Right cardiac atrium (tissue), 5 donors: Measurements from ENCODE around the gene TGFBI. TPM values are rescaled to one million over a fixed set of nuclear protein-coding genes. Genes with fewer than 3 reads are reported as not detected.

ENCODE experiments used
- ATAC-seq, 2 donors: fragments of 200-7000 bp; cut with Tn5 transposase; one replicate each; pipeline versions ENCODE4 v1.8.0 to v1.9.1; 2020; ENCODE audit warnings: moderate library complexity in 2 of 2, mild to moderate bottlenecking in 1 of 2
- DNase-seq, 3 donors: peaks; one replicate each; pipeline ENCODE4 v3.0.0-alpha.2; 2020
- H3K27ac ChIP-seq: one replicate; pipeline ENCODE4 v1.5.1; 2013; ENCODE audit warnings: mild to moderate bottlenecking, low read length, control low read depth, moderate library complexity
- H3K27me3 ChIP-seq: one replicate; pipeline ENCODE4 v1.6.1; 2013; ENCODE audit not compliant: control insufficient read depth, insufficient read depth
- H3K4me1 ChIP-seq: one replicate; pipeline ENCODE4 v1.6.1; 2013; ENCODE audit warnings: low read length; ENCODE audit not compliant: control insufficient read depth, insufficient read depth
- H3K4me3 ChIP-seq: one replicate; pipeline ENCODE4 v1.5.1; 2013; ENCODE audit warnings: low read length, control low read depth
- H3K9me3 ChIP-seq: one replicate; pipeline ENCODE4 v1.6.1; 2013; ENCODE audit warnings: low read length; ENCODE audit not compliant: control insufficient read depth
- WGBS: extraction: QIAGEN DNeasy Blood & Tissue Kit; methylation state at CpG from one replicate; pipeline ENCODE4 v1.1.7; 2013; 5-methylcytosine and 5-hydroxymethylcytosine counted together
- intact Hi-C, 4 donors: fragments of 100-400 bp; cut with DNase I; formaldehyde crosslinking; loops; one replicate each; pipeline versions ENCODE4 v1.11.0 to v1.14.0; 2022 to 2023
- polyA plus RNA-seq: library from polyadenylated mRNA; stranded (reverse); fragments of 200-250 nt; gene quantifications from one replicate; pipeline ENCODE4 v1.2.3, GENCODE V29; 2013
- total RNA-seq, 4 donors: library from RNA; stranded (reverse); fragmentation: NEBNext Ultra II Directional; extraction: Animal tissue kit (Norgen Biotek cat#: 25700); gene quantifications; one replicate each; pipeline ENCODE4 v1.2.1, GENCODE V29; 2021
- donor health status: healthy with polysubstance abuse.
- donor health status: DM: no; HTN: yes; CAD: no.
- donor health status: DM: no; HTN: no; CAD: no.
- donor health status: DM: no; HTN: yes; CAD: no; lungs with severe emphysema.
- donor health status: DM: yes; HTN: yes; CAD: no.

TGFBI gene
- total and polyA plus RNA-seq, 5 donors, result 41.6 to 60.4 (median 47.0) TPM

DNA sequence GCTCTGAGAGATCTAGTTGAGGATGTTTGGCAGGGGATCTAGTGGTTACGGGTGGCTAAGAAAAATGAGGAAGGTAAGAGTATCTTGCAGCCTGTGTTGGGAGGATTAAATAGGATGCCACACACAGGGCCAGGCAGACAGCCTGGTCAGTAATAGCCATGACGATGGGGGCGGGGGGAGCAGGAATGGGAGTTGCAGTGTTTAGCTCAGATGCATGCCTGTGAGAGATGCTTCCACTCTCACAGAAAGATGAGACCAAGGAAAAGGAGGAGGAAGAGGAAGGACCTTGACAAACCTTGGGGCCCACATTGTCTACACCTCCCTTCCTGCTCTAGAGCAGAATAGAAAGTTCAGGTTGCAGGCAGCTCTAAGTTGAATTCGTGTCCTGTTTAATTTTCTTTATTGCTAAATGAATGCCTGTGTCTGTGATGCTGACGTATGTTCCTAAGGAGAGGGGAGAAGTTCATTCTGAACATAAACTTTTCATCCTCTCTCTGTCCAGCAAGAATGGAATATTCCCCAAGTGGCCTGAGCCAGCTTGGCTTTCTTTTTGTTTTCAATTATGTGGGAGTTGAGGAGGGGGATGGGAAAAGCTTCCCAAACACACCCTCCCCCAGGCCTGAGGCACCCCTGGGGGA, 28.7 kb downstream of the TGFBI start:
- 64% methylated on average over 5 of the region's 5 CpGs for WGBS

DNA sequence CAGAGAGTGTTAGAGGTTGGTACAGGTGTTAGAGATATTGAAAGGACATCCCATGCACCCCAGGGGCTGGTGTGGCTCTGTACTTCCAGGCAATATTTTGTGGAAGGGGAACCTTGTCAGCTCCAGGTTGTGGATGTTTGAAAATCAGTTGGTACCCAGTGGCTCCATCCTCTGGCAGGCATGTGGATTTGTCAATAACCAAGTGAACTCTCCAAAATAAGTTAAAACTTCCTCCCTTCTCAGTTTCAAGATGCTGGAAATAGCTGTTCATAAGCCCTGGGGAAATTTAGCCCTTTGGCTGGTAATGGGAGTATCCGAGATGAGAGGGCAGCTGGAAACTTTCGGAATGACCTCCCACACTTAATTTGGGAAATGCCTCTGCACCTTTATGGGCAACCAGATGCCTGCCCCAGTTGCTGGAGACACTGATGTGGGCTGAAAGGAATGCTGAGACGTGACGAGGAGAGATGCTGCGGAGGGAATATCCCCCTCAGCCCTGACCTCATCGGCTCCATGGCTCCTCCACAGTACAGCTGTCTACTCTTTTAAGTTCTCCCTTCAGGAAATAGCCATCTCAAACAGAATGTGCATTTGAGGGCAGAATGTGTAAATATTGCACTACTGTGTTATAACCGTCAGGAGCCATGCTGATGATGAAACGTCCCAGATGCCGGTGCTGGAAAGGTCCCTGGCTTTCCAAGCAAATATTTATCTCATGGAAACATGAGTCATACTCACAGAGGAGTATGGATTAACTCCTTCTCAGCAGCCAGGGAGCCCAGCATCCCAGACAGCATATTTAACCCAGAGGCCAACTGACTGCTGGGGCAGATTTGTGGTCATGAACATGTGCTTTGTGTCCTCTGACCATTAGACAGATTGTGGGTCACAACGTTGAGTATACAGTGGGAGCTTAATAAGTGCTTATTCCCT, 29.5 kb downstream of the TGFBI start:
- Histone ChIP-seq H3K4me1 (peaks cover 6% of the 10 kb centered on the region), H3K9me3 (no peaks in the 10 kb centered on the region), H3K4me3 (no peak overlapping the region), H3K27me3 (no peaks in the 10 kb centered on the region), H3K27ac (peak overlapping the region; percentile 55)
- WGBS, result 30% methylated on average over 10 of the region's 10 CpGs
- intact Hi-C loops, result loop anchor here in 1 of 4 donors (10.0 kb wide), 1 partner anchor 114 kb away; no protein-coding TSS in a partner anchor
- DNase-seq, result peak; percentile 71 to 80 (median 73)
- peak; percentile 74 to 81 for ATAC-seq

More for the DNA sequence above, 28.7 kb downstream of the TGFBI start:
- no peak overlapping the region for H3K4me3 ChIP-seq
- DNase-seq (no peak), ATAC-seq (no peak)
- peak overlapping the region; percentile 30 for H3K27ac ChIP-seq
- no peaks in the 10 kb centered on the region for H3K9me3 ChIP-seq
- H3K27me3 ChIP-seq, result no peaks in the 10 kb centered on the region
- intact Hi-C loops, result loop anchor here in 1 of 4 donors (10.0 kb wide), 1 partner anchor 113 kb away; no protein-coding TSS in a partner anchor
- H3K4me1 ChIP-seq, result peaks cover 8% of the 10 kb centered on the region

GRCh38 chr5:136058972-136059354, 30.2 kb downstream of the TGFBI start:
- Histone ChIP-seq H3K4me3 (no peak overlapping the region), H3K9me3 (no peaks in the 10 kb centered on the region), H3K27ac (no peak overlapping the region), H3K27me3 (no peaks in the 10 kb centered on the region), H3K4me1 (peaks cover 2% of the 10 kb centered on the region)
- intact Hi-C loops, result loop anchor here in 1 of 4 donors (10.0 kb wide), 1 partner anchor 114 kb away; no protein-coding TSS in a partner anchor
- 67% methylated on average over 6 of the region's 6 CpGs for WGBS
- DNase-seq (no peak), ATAC-seq (no peak)

GRCh38 chr5:136060963-136061362, 32.2 kb downstream of the TGFBI start:
- intact Hi-C loops, result loop anchor here in 1 of 4 donors (5.0 to 10.0 kb wide), 2 partner anchors 111 to 116 kb away; no protein-coding TSS in a partner anchor
- Histone ChIP-seq H3K4me1 (peaks cover 4% of the 10 kb centered on the region), H3K27me3 (no peaks in the 10 kb centered on the region), H3K27ac (no peak overlapping the region), H3K4me3 (no peak overlapping the region), H3K9me3 (no peaks in the 10 kb centered on the region)
- DNase-seq (no peak), ATAC-seq (no peak)
- WGBS, result 97% methylated on average over 7 of the region's 7 CpGs

- peaks cover 5% of the 10 kb centered on the region for H3K4me1 ChIP-seq
- no peaks in the 10 kb centered on the region for H3K9me3 ChIP-seq
- WGBS, result 91% methylated on average over 6 of the region's 6 CpGs
- DNase-seq (no peak), ATAC-seq (no peak)
- H3K4me3 ChIP-seq, result no peak overlapping the region
- no peaks in the 10 kb centered on the region for H3K27me3 ChIP-seq
- intact Hi-C loops, result loop anchor here in 1 of 4 donors (5.0 to 10.0 kb wide), 2 partner anchors 111 to 117 kb away; no protein-coding TSS in a partner anchor
- no peak overlapping the region for H3K27ac ChIP-seq
Measured at GRCh38 chr5:136061630-136062365, 33.0 kb downstream of the TGFBI start.

- Histone ChIP-seq H3K27ac (no peak overlapping the region), H3K9me3 (no peaks in the 10 kb centered on the region), H3K4me3 (no peak overlapping the region), H3K4me1 (peaks cover 5% of the 10 kb centered on the region), H3K27me3 (no peaks in the 10 kb centered on the region)
- no peak for DNase-seq
- intact Hi-C loops, result loop anchor here in 1 of 4 donors (5.0 to 10.0 kb wide), 2 partner anchors 110 to 118 kb away; no protein-coding TSS in a partner anchor
- 84% methylated on average over 6 of the region's 6 CpGs for WGBS
- ATAC-seq, result no peak
Measured at GRCh38 chr5:136062366-136063274, 33.8 kb downstream of the TGFBI start.

GRCh38 chr5:136063778-136064465, 35.1 kb downstream of the TGFBI start:
- ATAC-seq (no peak), DNase-seq (no peak)
- Histone ChIP-seq H3K4me3 (no peak overlapping the region), H3K27ac (no peak overlapping the region), H3K4me1 (peaks cover 3% of the 10 kb centered on the region), H3K9me3 (no peaks in the 10 kb centered on the region), H3K27me3 (no peaks in the 10 kb centered on the region)
- 86% methylated on average over 8 of the region's 8 CpGs for WGBS
- intact Hi-C loops, result loop anchor here in 1 of 4 donors (5.0 to 10.0 kb wide), 2 partner anchors 108 to 119 kb away; no protein-coding TSS in a partner anchor

- H3K27ac ChIP-seq, result no peak overlapping the region
- no peak overlapping the region for H3K4me3 ChIP-seq
- H3K4me1 ChIP-seq, result peaks cover 3% of the 10 kb centered on the region
- DNase-seq (peak in 1 of 3 donors; percentile 55), ATAC-seq (peak in 1 of 2 donors; percentile 37)
- intact Hi-C loops, result loop anchor here in 1 of 4 donors (5.0 to 10.0 kb wide), 2 partner anchors 108 to 120 kb away; no protein-coding TSS in a partner anchor
- no peaks in the 10 kb centered on the region for H3K9me3 ChIP-seq
- 86% methylated on average over 4 of the region's 4 CpGs for WGBS
- H3K27me3 ChIP-seq, result no peaks in the 10 kb centered on the region
Measured at GRCh38 chr5:136064510-136064909, 35.7 kb downstream of the TGFBI start.

- no peak overlapping the region for H3K4me3 ChIP-seq
Measured at GRCh38 chr5:136065588-136065987, 36.8 kb downstream of the TGFBI start.

More at GRCh38 chr5:136065588-136065987, 36.8 kb downstream of the TGFBI start:
- DNase-seq (no peak), ATAC-seq (no peak)
- 93% methylated on average over 2 of the region's 2 CpGs for WGBS
- Histone ChIP-seq H3K9me3 (no peaks in the 10 kb centered on the region), H3K27ac (no peak overlapping the region), H3K4me1 (peaks cover 3% of the 10 kb centered on the region), H3K27me3 (no peaks in the 10 kb centered on the region)
- intact Hi-C loops, result loop anchor here in 1 of 4 donors (10.0 kb wide), 1 partner anchor 121 kb away; no protein-coding TSS in a partner anchor
